H4 (cell line): Measurements from ENCODE around the gene SLC19A1. TPM values are rescaled to one million over a fixed set of nuclear protein-coding genes. Genes with fewer than 3 reads are reported as not detected.

Experiments used
- DNase-seq: peaks from one replicate; pipeline ENCODE4 v3.0.0-alpha.2; 2015; ENCODE audit warnings: low spot score
- total RNA-seq: library from RNA; depleted of rRNA; stranded (reverse); fragments of >200 nt; shearing (Covaris generic); gene quantifications from 2 replicates; pipeline ENCODE4 v1.2.3, GENCODE V29; 2014; rRNA removed

The SLC19A1 gene
- total RNA-seq, 1 experiment from 2014 or later, result 16.3 TPM

GRCh38 chr21:45455674-45456583 is 86.3 kb downstream of the SLC19A1 start:
- no peak for DNase-seq

- DNase-seq, result peak; percentile 46
Observed at GRCh38 chr21:45454926-45455673, 87.1 kb downstream of the SLC19A1 start.

- DNase-seq, result no peak
Observed at GRCh38 chr21:45454060-45454925, 87.9 kb downstream of the SLC19A1 start.

GRCh38 chr21:45453308-45453950 is 88.8 kb downstream of the SLC19A1 start:
- DNase-seq, result no peak

GRCh38 chr21:45452696-45453307 is 89.4 kb downstream of the SLC19A1 start:
- no peak for DNase-seq

- DNase-seq, result no peak
Observed at GRCh38 chr21:45451771-45452182, 90.5 kb downstream of the SLC19A1 start.

GRCh38 chr21:45451091-45451740 is 91.0 kb downstream of the SLC19A1 start:
- no peak for DNase-seq

- DNase-seq, result no peak
Observed at GRCh38 chr21:45450423-45451090, 91.7 kb downstream of the SLC19A1 start.

- DNase-seq, result no peak
Observed at GRCh38 chr21:45449658-45450422, 92.4 kb downstream of the SLC19A1 start.

GRCh38 chr21:45448810-45449657 is 93.2 kb downstream of the SLC19A1 start:
- DNase-seq, result no peak

- DNase-seq, result no peak
Observed at GRCh38 chr21:45448283-45448809, 93.9 kb downstream of the SLC19A1 start.

Other genes with a start within 250 kb of the SLC19A1 start
- gene COL18A1, start 137.3 kb downstream of the SLC19A1 start, total RNA-seq, result 8.4 and 15.1 TPM in 2 replicates
- 6.1 and 10.2 TPM in 2 replicates for gene PCBP3, start 101.3 kb upstream of the SLC19A1 start, total RNA-seq